GM12865 (cell line): ENCODE data around the gene TGFBR3L.

ENCODE experiments used
- DNase-seq: peaks from one replicate; pipeline ENCODE4 v3.0.0; 2010; ENCODE audit warnings: low read depth
- H3K4me3 ChIP-seq: 2 replicates; pipeline ENCODE4 v1.5.1; 2011; ENCODE audit warnings: mild to moderate bottlenecking, low read depth, low read length, control low read depth
- TF ChIP-seq, protein P1 (sequence below): IDR thresholded peaks from 2 replicates; pipeline ENCODE4 v1.5.1; 2011; ENCODE audit warnings: low read length, control low read depth, low read depth, inconsistent platforms; ENCODE audit not compliant: insufficient read depth; ENCODE audit errors: missing control alignments

The TGFBR3L gene

GRCh38 chr19:7900401-7900870, 14.2 kb upstream of the TGFBR3L start:
- DNase-seq: no peak
- no peak overlapping the region for H3K4me3 ChIP-seq
- TF ChIP-seq, protein P1, sequence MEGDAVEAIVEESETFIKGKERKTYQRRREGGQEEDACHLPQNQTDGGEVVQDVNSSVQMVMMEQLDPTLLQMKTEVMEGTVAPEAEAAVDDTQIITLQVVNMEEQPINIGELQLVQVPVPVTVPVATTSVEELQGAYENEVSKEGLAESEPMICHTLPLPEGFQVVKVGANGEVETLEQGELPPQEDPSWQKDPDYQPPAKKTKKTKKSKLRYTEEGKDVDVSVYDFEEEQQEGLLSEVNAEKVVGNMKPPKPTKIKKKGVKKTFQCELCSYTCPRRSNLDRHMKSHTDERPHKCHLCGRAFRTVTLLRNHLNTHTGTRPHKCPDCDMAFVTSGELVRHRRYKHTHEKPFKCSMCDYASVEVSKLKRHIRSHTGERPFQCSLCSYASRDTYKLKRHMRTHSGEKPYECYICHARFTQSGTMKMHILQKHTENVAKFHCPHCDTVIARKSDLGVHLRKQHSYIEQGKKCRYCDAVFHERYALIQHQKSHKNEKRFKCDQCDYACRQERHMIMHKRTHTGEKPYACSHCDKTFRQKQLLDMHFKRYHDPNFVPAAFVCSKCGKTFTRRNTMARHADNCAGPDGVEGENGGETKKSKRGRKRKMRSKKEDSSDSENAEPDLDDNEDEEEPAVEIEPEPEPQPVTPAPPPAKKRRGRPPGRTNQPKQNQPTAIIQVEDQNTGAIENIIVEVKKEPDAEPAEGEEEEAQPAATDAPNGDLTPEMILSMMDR: no peak

GRCh38 chr19:7900931-7901330, 13.7 kb upstream of the TGFBR3L start:
- TF ChIP-seq, protein P1: no peak
- no peak overlapping the region for H3K4me3 ChIP-seq
- DNase-seq: no peak

DNA sequence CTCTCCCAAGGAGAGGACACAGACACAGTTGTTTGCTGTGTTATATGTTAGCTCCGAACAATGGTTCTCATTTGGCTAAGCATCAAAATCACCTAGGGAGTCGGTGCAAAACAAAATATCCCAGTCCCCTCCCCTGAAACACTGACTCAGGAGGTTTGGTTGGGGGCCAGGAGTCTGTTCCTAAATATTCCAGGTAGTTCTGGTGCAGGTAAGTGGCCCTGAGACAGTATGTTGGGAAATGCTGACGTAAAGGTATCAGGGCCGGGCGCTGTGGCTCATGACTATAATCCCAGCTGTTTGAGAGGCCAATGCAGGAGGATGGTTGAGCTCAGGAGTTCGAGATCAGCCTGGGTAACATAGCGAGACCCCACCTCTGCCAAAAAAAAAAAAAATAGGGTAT, 13.3 kb upstream of the TGFBR3L start:
- no peak for DNase-seq
- H3K4me3 ChIP-seq: no peak overlapping the region
- TF ChIP-seq, protein P1: no peak

DNA sequence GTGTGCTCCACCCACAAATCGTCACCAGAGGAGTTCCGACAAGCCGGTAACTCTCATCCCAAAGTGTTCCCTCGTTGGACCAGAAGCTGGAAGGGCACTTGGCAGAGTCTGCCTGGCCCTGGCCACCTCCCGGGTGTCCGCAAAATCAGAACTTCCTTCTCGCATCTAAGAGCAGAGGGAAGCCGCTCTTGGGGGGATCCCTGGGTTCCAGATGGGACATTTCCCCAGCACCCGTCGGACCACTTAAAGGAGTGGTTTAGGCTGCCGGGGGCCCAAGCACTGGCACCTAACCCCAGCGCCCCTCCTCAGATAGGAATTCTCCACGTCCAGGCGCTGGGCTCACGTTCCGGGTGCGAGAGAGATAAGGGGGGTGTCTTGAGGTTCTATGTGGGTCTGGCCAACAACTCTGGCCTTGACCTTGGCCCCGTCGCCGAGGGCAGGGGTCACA, 11.8 kb upstream of the TGFBR3L start:
- peak overlapping the region; percentile 75 for H3K4me3 ChIP-seq
- no peak for DNase-seq
- TF ChIP-seq, protein P1: no peak

DNA sequence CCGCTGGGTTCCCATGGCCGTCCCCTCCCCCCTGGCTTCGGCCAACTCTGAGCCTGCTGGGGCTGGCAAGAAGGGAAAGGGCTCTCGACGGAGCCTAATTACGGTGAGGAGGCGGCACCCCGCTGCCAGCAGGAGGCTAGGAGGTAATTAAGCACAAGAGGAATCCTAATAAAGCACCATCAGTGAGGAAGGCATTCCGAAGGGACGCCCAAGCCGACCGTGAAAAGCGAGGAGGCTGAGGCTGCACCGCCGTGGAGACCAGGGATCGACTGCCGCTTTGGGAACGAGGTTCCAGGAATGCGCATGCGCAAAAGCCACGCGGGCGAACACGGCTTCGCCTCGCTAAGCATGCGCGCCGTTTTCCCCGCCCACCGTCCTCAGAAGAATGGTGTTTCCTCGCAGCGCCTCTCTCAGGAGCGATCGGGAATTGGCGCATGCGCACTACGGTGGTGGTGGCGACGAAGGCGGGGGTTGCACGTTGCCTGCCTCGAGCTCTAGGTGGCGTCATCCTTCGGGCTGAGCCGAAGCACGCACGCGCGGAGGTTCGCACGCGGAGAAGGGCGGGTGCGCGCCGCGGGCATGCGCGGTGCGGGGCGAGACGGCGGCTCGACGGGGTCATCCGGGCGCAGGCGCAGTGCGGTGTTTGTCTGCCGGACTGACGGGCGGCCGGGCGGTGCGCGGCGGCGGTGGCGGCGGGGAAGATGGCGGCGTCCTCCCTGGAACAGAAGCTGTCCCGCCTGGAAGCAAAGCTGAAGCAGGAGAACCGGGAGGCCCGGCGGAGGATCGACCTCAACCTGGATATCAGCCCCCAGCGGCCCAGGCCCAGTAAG, 11.2 kb upstream of the TGFBR3L start, which contains the start of gene MAP2K7:
Gene MAP2K7, plus strand, starts transcription at position 634 of the 830 bp plus-strand sequence. Its CDS starts 68 bp downstream, at position 702.
- DNase-seq: peak; percentile 100
- TF ChIP-seq, protein P1: peak; percentile 59
- peak within 1 kb of the TSS; percentile 76 for H3K4me3 ChIP-seq

- DNase-seq: peak; percentile 71
- TF ChIP-seq, protein P1: no peak
- peak overlapping the region; percentile 76 for H3K4me3 ChIP-seq
Measured at GRCh38 chr19:7904074-7905020, 10.3 kb upstream of the TGFBR3L start.
